Uterus (tissue), 4 donors: ENCODE data around the gene SHTN1. TPM values are rescaled to one million over a fixed set of nuclear protein-coding genes. Genes with fewer than 3 reads are reported as not detected.

ENCODE experiments used
- DNase-seq, 2 donors: peaks; one replicate each; pipeline ENCODE4 v3.0.0-alpha.2; 2019 to 2020
- H3K27ac ChIP-seq, 2 donors: fragments of 200-600 bp; sonication (generic); 1 replicate in 1 of 2; 2 replicates in 1 of 2; pipeline ENCODE4 v1.5.1; 2016 to 2018
- H3K27me3 ChIP-seq, 2 donors: fragments of 200-600 bp; sonication (generic); one replicate each; pipeline ENCODE4 v1.5.1; 2018 to 2019; ENCODE audit warnings: control low read depth in 1 of 2
- H3K36me3 ChIP-seq, 2 donors: fragments of 200-600 bp; sonication (generic); one replicate each; pipeline ENCODE4 v1.5.1; 2019; ENCODE audit warnings: control low read depth in 1 of 2
- H3K4me1 ChIP-seq, 2 donors: fragments of 200-600 bp; sonication (generic); one replicate each; pipeline ENCODE4 v1.5.1; 2018 to 2019; ENCODE audit warnings: control low read depth in 1 of 2
- H3K4me3 ChIP-seq, 2 donors: fragments of 200-600 bp; sonication (generic); 1 replicate in 1 of 2; 2 replicates in 1 of 2; pipeline ENCODE4 v1.5.1; 2018 to 2019; ENCODE audit warnings: mild to moderate bottlenecking in 1 of 2
- H3K9me3 ChIP-seq, 2 donors: fragments of 200-600 bp; sonication (generic); one replicate each; pipeline ENCODE4 v1.5.1; 2019; ENCODE audit warnings: control low read depth in 1 of 2
- POLR2A ChIP-seq, 2 donors: fragments of 450-650 bp; IDR thresholded peaks; one replicate each; pipeline ENCODE4 v1.6.1; 2016; ENCODE audit warnings: antibody characterized with exemption in 2 of 2, mild to moderate bottlenecking in 1 of 2, moderate library complexity in 1 of 2
- intact Hi-C: fragments of 100-400 bp; cut with DNase I; formaldehyde crosslinking; loops from one replicate; pipeline ENCODE4 v1.15.1; 2023; ENCODE audit warnings: low total_unique reads
- total RNA-seq, 4 donors: library from RNA; depleted of rRNA in 3 of 4; stranded (reverse); fragments of >200 nt in 3 of 4; gene quantifications; one replicate each; pipeline versions ENCODE4 v1.1.0 to v1.2.4, GENCODE V29; 2014 to 2023
- TF ChIP-seq, protein P1 (sequence below), 4 experiments: fragments of 200-600 bp in 2 of 4; fragments of 450-650 bp in 2 of 4; sonication (generic) in 2 of 4; IDR thresholded peaks; one replicate each; pipeline ENCODE4 v1.5.1; 2016 to 2019; ENCODE audit warnings: antibody characterized with exemption in 4 of 4, mild to moderate bottlenecking in 2 of 4, moderate library complexity in 1 of 4
- donor health status: DM: yes; HTN: yes; CAD: no.

SHTN1 gene
- total RNA-seq, 4 donors from 2014 or later, result 4.9 to 19.6 (median 7.3) TPM

DNA sequence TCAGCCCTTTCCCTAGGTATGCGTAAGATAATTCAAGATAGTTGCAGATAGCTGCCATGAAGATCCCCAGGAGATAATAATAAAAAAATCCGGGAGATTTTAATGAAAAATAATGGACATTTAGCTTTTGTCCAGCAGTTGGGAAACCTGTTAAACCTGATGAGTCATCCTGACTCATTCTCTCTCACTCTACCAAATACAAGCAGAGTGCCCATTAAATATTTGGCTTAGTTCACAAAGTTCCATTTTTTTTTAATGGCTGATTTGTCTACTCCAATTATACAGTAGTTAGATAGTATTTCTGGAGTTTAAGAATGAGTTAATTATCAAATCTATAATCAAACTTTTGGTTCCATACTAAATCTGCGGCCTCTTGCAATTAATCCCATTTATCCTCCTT is 2.1 kb upstream of the SHTN1 start:
- intact Hi-C loops, result no loop called here
- Histone ChIP-seq H3K36me3 (no peaks in the 10 kb centered on the region), H3K4me3 (no peak overlapping the region), H3K4me1 (no peaks in the 10 kb centered on the region), H3K27ac (no peak overlapping the region), H3K9me3 (no peaks in the 10 kb centered on the region), H3K27me3 (no peaks in the 10 kb centered on the region)
- DNase-seq, result no peak
- TF ChIP-seq, protein P1, sequence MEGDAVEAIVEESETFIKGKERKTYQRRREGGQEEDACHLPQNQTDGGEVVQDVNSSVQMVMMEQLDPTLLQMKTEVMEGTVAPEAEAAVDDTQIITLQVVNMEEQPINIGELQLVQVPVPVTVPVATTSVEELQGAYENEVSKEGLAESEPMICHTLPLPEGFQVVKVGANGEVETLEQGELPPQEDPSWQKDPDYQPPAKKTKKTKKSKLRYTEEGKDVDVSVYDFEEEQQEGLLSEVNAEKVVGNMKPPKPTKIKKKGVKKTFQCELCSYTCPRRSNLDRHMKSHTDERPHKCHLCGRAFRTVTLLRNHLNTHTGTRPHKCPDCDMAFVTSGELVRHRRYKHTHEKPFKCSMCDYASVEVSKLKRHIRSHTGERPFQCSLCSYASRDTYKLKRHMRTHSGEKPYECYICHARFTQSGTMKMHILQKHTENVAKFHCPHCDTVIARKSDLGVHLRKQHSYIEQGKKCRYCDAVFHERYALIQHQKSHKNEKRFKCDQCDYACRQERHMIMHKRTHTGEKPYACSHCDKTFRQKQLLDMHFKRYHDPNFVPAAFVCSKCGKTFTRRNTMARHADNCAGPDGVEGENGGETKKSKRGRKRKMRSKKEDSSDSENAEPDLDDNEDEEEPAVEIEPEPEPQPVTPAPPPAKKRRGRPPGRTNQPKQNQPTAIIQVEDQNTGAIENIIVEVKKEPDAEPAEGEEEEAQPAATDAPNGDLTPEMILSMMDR (IDR thresholded peaks at IDR 0.05), result no peak
- TF ChIP-seq POLR2A (IDR thresholded peaks at IDR 0.05), result no peak

DNA sequence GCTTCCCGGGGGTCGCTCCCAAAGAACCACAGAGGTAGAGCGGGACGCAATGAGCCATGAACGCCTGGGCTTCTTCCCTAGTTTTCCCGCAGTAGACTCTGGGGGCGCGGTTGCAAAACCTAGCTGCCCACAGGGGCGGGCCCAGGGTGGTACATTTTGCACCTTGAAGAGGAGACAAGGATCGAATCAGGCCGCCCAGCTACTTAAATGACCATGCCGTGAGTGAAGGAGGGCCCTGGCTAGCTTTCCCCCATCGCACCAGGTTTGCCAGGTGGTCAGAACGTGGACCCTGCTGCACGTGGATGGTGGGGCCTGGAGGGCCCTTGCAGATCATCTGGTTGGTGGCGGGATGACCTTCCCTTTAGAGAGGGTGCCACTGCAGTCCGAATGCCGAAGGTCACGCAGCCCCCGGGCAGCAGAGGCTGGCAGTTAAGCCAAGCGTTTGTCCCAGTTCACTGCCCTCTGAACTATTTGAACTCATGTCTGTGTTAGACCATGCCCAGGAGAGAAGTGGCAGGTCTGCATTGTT is 604 bp upstream of the SHTN1 start:
- peak in 1 of 2 donors; percentile 15 for DNase-seq
- Histone ChIP-seq H3K9me3 (no peaks in the 10 kb centered on the region), H3K4me3 (peak overlapping the region; percentile 36 to 58), H3K27ac (peak overlapping the region in 1 of 2 donors; percentile 57), H3K36me3 (no peaks in the 10 kb centered on the region), H3K4me1 (no peaks in the 10 kb centered on the region), H3K27me3 (no peaks in the 10 kb centered on the region)
- no peak for TF ChIP-seq POLR2A (IDR thresholded peaks at IDR 0.05)
- TF ChIP-seq, protein P1 (IDR thresholded peaks at IDR 0.05), result no peak
- intact Hi-C loops, result no loop called here

DNA sequence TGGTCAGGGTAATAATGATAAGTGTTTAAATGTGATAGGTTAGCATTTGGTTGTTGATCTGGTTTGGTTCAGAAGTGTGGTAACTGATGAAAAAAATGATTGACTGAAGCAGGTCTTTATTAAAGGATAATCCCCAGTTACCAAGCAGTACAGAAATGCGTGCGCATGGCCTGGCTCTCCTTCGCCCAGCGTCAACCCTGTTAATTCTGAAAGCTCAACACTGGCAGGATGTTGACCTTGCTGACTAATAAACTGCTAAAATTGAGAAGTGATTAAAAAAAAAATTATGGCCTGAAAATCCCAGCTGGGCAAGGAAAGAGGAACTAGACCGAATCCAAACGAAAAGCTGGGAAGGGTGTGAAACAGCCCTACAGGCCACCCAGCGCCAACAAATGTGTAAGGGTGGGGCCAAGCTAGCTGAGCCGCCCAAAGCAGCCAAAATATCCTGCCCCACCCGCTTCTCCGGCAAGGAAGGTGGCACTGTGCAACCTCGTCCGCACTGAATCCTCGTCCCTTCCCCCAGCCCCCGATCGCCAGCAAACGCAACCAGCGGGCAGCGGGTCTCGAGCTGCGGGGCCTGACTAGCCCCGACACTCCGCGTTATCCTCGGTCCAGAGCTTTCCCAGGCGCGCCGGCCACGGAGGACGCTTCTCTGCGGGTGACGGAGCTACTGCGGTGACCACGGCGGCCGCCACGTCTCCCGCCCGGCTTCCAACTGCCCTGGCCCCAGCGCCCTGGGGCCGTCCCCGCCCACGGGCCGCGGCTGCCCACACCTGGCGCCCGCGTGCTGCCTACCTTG is 561 bp downstream of the SHTN1 start:
- TF ChIP-seq POLR2A (IDR thresholded peaks at IDR 0.05), result no peak
- TF ChIP-seq, protein P1 (IDR thresholded peaks at IDR 0.05), result no peak
- Histone ChIP-seq H3K36me3 (no peaks in the 10 kb centered on the region), H3K9me3 (no peaks in the 10 kb centered on the region), H3K4me1 (no peaks in the 10 kb centered on the region), H3K4me3 (peak overlapping the region; percentile 36 to 58), H3K27me3 (no peaks in the 10 kb centered on the region), H3K27ac (peak overlapping the region; percentile 28 to 57)
- intact Hi-C loops, result no loop called here
- DNase-seq, result peak; percentile 17 to 29

DNA sequence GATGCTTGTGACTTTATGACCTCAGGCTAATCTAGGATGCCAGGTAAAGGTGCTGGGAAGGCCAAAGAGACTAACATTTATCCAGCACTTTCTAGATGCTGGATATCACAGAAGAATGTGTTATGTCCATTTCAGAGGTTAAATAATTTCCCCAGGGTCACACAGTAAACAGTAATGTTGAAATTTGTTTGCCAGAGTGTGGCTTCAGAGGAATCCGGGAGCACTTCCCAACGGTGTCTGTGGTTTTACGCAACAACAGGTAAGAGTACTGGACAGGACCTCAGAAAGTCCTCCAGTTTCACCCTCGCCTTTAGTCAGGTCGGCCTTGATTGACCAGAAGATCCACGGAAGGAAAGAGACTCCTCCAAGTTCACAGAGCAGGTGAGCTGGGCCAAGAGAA is 1.7 kb downstream of the SHTN1 start:
- no peak for DNase-seq
- Histone ChIP-seq H3K4me1 (no peaks in the 10 kb centered on the region), H3K9me3 (no peaks in the 10 kb centered on the region), H3K27me3 (no peaks in the 10 kb centered on the region), H3K4me3 (no peak overlapping the region), H3K36me3 (no peaks in the 10 kb centered on the region), H3K27ac (no peak overlapping the region)
- TF ChIP-seq POLR2A (IDR thresholded peaks at IDR 0.05), result no peak
- TF ChIP-seq, protein P1 (IDR thresholded peaks at IDR 0.05), result no peak
- intact Hi-C loops, result no loop called here

DNA sequence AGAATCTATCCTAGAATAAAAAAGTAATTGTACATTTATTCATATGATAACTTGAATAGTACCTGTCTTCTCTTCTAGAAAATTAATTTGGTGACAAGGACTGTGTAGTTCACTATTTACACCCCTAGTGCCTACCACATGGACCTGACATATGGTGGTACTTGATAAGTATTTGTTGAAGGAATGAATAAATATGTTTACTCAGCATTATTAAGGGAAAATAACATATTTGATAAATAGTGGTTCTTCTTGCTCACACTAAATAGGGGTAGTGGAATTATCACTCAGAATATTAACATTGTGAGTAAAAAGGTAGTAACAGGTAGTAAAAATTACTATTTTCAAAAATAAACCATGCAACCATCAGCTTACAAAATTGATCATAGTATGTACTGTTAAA is 2.8 kb downstream of the SHTN1 start:
- no peak overlapping the region for H3K27ac ChIP-seq
- no peaks in the 10 kb centered on the region for H3K36me3 ChIP-seq
- DNase-seq, result no peak
- intact Hi-C loops, result no loop called here
- H3K4me3 ChIP-seq, result no peak overlapping the region
- no peaks in the 10 kb centered on the region for H3K4me1 ChIP-seq
- TF ChIP-seq, protein P1 (IDR thresholded peaks at IDR 0.05), result no peak
- TF ChIP-seq POLR2A (IDR thresholded peaks at IDR 0.05), result no peak
- H3K9me3 ChIP-seq, result no peaks in the 10 kb centered on the region
- no peaks in the 10 kb centered on the region for H3K27me3 ChIP-seq
